Activated CD4-positive, alpha-beta T cell treated with anti-CD3 and anti-CD28 coated beads for 36 hours (primary cell): ENCODE measurements around the gene MARK4. TPM values are rescaled to one million over a fixed set of nuclear protein-coding genes. Genes with fewer than 3 reads are reported as not detected.
"Not testable (repeated sequence)": the region's sequence is repeated elsewhere in the genome, so short reads cannot be mapped to it uniquely, and the experiment has no call there.

Source experiments
- ATAC-seq: fragments of 200-7000 bp; cut with Tn5 transposase; one replicate; pipeline ENCODE4 v1.10.0; 2021; ENCODE audit warnings: mild to moderate bottlenecking, moderate library complexity
- CTCF ChIA-PET: fragments of 350-600 bp; sonication (Branson Sonifier 250); formaldehyde crosslinking; loops from one replicate; lab custom pipeline; 2021; ENCODE audit warnings: antibody characterized with exemption; lab: Charles Lee
- POLR2A ChIA-PET: fragments of 350-600 bp; sonication (Branson Sonifier 250); formaldehyde crosslinking; loops from one replicate; lab custom pipeline; 2021; ENCODE audit warnings: antibody characterized with exemption, inconsistent platforms; lab: Charles Lee
- DNase-seq: peaks from one replicate; pipeline ENCODE4 v3.0.0-alpha.2; 2020
- H3K27ac Mint-ChIP-seq: one replicate; pipeline ENCODE4 v1.8.0; 2021; ENCODE audit warnings: mixed read lengths
- H3K27me3 Mint-ChIP-seq: one replicate; pipeline ENCODE4 v1.8.0; 2021; ENCODE audit warnings: mixed read lengths
- H3K36me3 Mint-ChIP-seq: one replicate; pipeline ENCODE4 v1.8.0; 2021; ENCODE audit warnings: low read depth, mixed read lengths
- H3K4me1 Mint-ChIP-seq: one replicate; pipeline ENCODE4 v1.8.0; 2021; ENCODE audit warnings: mixed read lengths
- H3K4me3 Mint-ChIP-seq: one replicate; pipeline ENCODE4 v1.8.0; 2021; ENCODE audit warnings: mild to moderate bottlenecking, moderate library complexity, mixed read lengths
- H3K9me3 Mint-ChIP-seq: one replicate; pipeline ENCODE4 v1.8.0; 2021; ENCODE audit warnings: low read depth, mixed read lengths
- intact Hi-C, 2 experiments: fragments of 100-400 bp; cut with DNase I in 1 of 2; cut with micrococcal nuclease in 1 of 2; formaldehyde crosslinking; loops; one replicate each; pipeline versions ENCODE4 v1.14.2 to v1.15.1; 2022 to 2024; cut with DNase I, micrococcal nuclease
- total RNA-seq, 2 experiments: library from RNA; stranded (reverse); gene quantifications; one replicate each; pipeline ENCODE4 v1.2.3, GENCODE V29; 2021

MARK4 gene
- total RNA-seq, 2 experiments from 2014 or later, result 19.1 to 19.6 TPM

GRCh38 chr19:45311621-45312020 is 60.5 kb downstream of the MARK4 start:
- DNase-seq, result no peak
- no peaks in the 10 kb centered on the region for H3K4me1 Mint-ChIP-seq
- no peak overlapping the region for H3K27ac Mint-ChIP-seq
- H3K27me3 Mint-ChIP-seq, result peaks cover 15% of the 10 kb centered on the region
- intact Hi-C loops, result no loop called here
- no peaks in the 10 kb centered on the region for H3K9me3 Mint-ChIP-seq
- CTCF ChIA-PET, result no interaction called here
- no peaks in the 10 kb centered on the region for H3K36me3 Mint-ChIP-seq
- H3K4me3 Mint-ChIP-seq, result no peak overlapping the region
- no peak for ATAC-seq
- POLR2A ChIA-PET, result no interaction called here

- ATAC-seq, CTCF ChIA-PET, DNase-seq, H3K27ac Mint-ChIP-seq, H3K36me3 Mint-ChIP-seq, H3K4me3 Mint-ChIP-seq, H3K9me3 Mint-ChIP-seq, POLR2A ChIA-PET, H3K4me1 Mint-ChIP-seq, intact Hi-C loops: not testable (repeated sequence)
- peaks cover 15% of the 10 kb centered on the region for H3K27me3 Mint-ChIP-seq
These were observed 61.2 kb downstream of the MARK4 start for GRCh38 chr19:45312285-45312684.

GRCh38 chr19:45314708-45315245 is 63.7 kb downstream of the MARK4 start:
- no peak for ATAC-seq
- H3K36me3 Mint-ChIP-seq, result no peaks in the 10 kb centered on the region
- H3K27me3 Mint-ChIP-seq, result peaks cover 24% of the 10 kb centered on the region
- no peak overlapping the region for H3K27ac Mint-ChIP-seq
- no peaks in the 10 kb centered on the region for H3K4me1 Mint-ChIP-seq
- H3K9me3 Mint-ChIP-seq, result no peaks in the 10 kb centered on the region
- intact Hi-C loops, result no loop called here
- DNase-seq, result no peak
- no peak overlapping the region for H3K4me3 Mint-ChIP-seq
- ChIA-PET POLR2A (no interaction called here), CTCF (no interaction called here)

- ChIA-PET POLR2A (no interaction called here), CTCF (interaction anchor here (0.5 kb wide), 1 partner anchor 29 kb away, joined by 3 read pairs; no protein-coding TSS in a partner anchor)
- H3K4me1 Mint-ChIP-seq, result no peaks in the 10 kb centered on the region
- ATAC-seq (no peak), DNase-seq (no peak)
- H3K9me3 Mint-ChIP-seq, result no peaks in the 10 kb centered on the region
- intact Hi-C loops, result no loop called here
- no peak overlapping the region for H3K4me3 Mint-ChIP-seq
- no peaks in the 10 kb centered on the region for H3K36me3 Mint-ChIP-seq
- peaks cover 24% of the 10 kb centered on the region for H3K27me3 Mint-ChIP-seq
- H3K27ac Mint-ChIP-seq, result no peak overlapping the region
These were observed 64.2 kb downstream of the MARK4 start for GRCh38 chr19:45315304-45315703.

GRCh38 chr19:45320997-45321775 is 70.1 kb downstream of the MARK4 start:
- H3K9me3 Mint-ChIP-seq, result no peaks in the 10 kb centered on the region
- ChIA-PET CTCF (interaction anchor here (0.9 kb wide), 1 partner anchor 21 kb away, joined by 3 read pairs; no protein-coding TSS in a partner anchor), POLR2A (no interaction called here)
- H3K4me3 Mint-ChIP-seq, result no peak overlapping the region
- intact Hi-C loops, result no loop called here
- H3K27ac Mint-ChIP-seq, result no peak overlapping the region
- H3K36me3 Mint-ChIP-seq, result no peaks in the 10 kb centered on the region
- H3K27me3 Mint-ChIP-seq, result peaks cover 24% of the 10 kb centered on the region
- H3K4me1 Mint-ChIP-seq, result no peaks in the 10 kb centered on the region
- DNase-seq (no peak), ATAC-seq (no peak)

GRCh38 chr19:45321848-45322247 is 70.8 kb downstream of the MARK4 start:
- Mint-ChIP-seq H3K27ac (no peak overlapping the region), H3K27me3 (peaks cover 22% of the 10 kb centered on the region), H3K4me1 (no peaks in the 10 kb centered on the region), H3K9me3 (no peaks in the 10 kb centered on the region), H3K4me3 (no peak overlapping the region), H3K36me3 (no peaks in the 10 kb centered on the region)
- POLR2A ChIA-PET, result no interaction called here
- CTCF ChIA-PET, result interaction anchor here (0.9 kb wide), 1 partner anchor 20 kb away, joined by 3 read pairs; no protein-coding TSS in a partner anchor
- ATAC-seq (no peak), DNase-seq (no peak)
- intact Hi-C loops, result no loop called here

GRCh38 chr19:45322311-45322710 is 71.2 kb downstream of the MARK4 start:
- no peaks in the 10 kb centered on the region for H3K9me3 Mint-ChIP-seq
- no peaks in the 10 kb centered on the region for H3K36me3 Mint-ChIP-seq
- ATAC-seq, result no peak
- ChIA-PET CTCF (no interaction called here), POLR2A (no interaction called here)
- H3K27me3 Mint-ChIP-seq, result peaks cover 22% of the 10 kb centered on the region
- no peak overlapping the region for H3K27ac Mint-ChIP-seq
- no peak for DNase-seq
- intact Hi-C loops, result no loop called here
- no peaks in the 10 kb centered on the region for H3K4me1 Mint-ChIP-seq
- no peak overlapping the region for H3K4me3 Mint-ChIP-seq

- H3K27ac Mint-ChIP-seq, result no peak within 1 kb of the TSS
- ChIA-PET POLR2A (no interaction called here), CTCF (no interaction called here)
- no peak within 1 kb of the TSS for H3K4me3 Mint-ChIP-seq
- H3K9me3 Mint-ChIP-seq, result no peaks in the 10 kb centered on the region
- intact Hi-C loops, result no loop called here
- ATAC-seq (no peak), DNase-seq (no peak)
- H3K36me3 Mint-ChIP-seq, result no peaks in the 10 kb centered on the region
- H3K4me1 Mint-ChIP-seq, result no peaks in the 10 kb centered on the region
- peaks cover 17% of the 10 kb centered on the region for H3K27me3 Mint-ChIP-seq
These were observed 71.7 kb downstream of the MARK4 start, which contains the start of gene CKM for GRCh38 chr19:45322744-45323281. CKM (minus strand) TSS chr19:45322875; CDS start chr19:45319713, 3,162 bp downstream.

- Mint-ChIP-seq H3K4me1 (no peaks in the 10 kb centered on the region), H3K4me3 (no peak overlapping the region), H3K27ac (no peak overlapping the region), H3K36me3 (no peaks in the 10 kb centered on the region), H3K9me3 (no peaks in the 10 kb centered on the region), H3K27me3 (peaks cover 12% of the 10 kb centered on the region)
- ATAC-seq, result no peak
- CTCF ChIA-PET, result no interaction called here
- no peak for DNase-seq
- POLR2A ChIA-PET, result no interaction called here
- intact Hi-C loops, result no loop called here
These were observed 72.6 kb downstream of the MARK4 start for GRCh38 chr19:45323671-45324081.

GRCh38 chr19:45324349-45324907 is 73.4 kb downstream of the MARK4 start:
- ATAC-seq (no peak), DNase-seq (no peak)
- no peaks in the 10 kb centered on the region for H3K36me3 Mint-ChIP-seq
- H3K4me3 Mint-ChIP-seq, result no peak overlapping the region
- H3K9me3 Mint-ChIP-seq, result no peaks in the 10 kb centered on the region
- CTCF ChIA-PET, result no interaction called here
- no peaks in the 10 kb centered on the region for H3K4me1 Mint-ChIP-seq
- no peak overlapping the region for H3K27ac Mint-ChIP-seq
- intact Hi-C loops, result no loop called here
- POLR2A ChIA-PET, result no interaction called here
- peaks cover 12% of the 10 kb centered on the region for H3K27me3 Mint-ChIP-seq

GRCh38 chr19:45327404-45328143 is 76.5 kb downstream of the MARK4 start:
- ChIA-PET POLR2A (no interaction called here), CTCF (interaction anchor here (1.2 kb wide), 1 partner anchor 14 kb away, joined by 3 read pairs; no protein-coding TSS in a partner anchor)
- intact Hi-C loops, result no loop called here
- no peak for ATAC-seq
- no peak for DNase-seq
- peaks cover 7% of the 10 kb centered on the region for H3K27me3 Mint-ChIP-seq
- no peaks in the 10 kb centered on the region for H3K4me1 Mint-ChIP-seq
- H3K36me3 Mint-ChIP-seq, result no peaks in the 10 kb centered on the region
- no peaks in the 10 kb centered on the region for H3K9me3 Mint-ChIP-seq
- H3K27ac Mint-ChIP-seq, result no peak overlapping the region
- H3K4me3 Mint-ChIP-seq, result no peak overlapping the region
